ENCODE measurements around the gene ETF1.
"Not testable (repeated sequence)": the region's sequence is repeated elsewhere in the genome, so short reads cannot be mapped to it uniquely, and the experiment has no call there.

The ETF1 gene

GRCh38 chr5:138476918-138477317, 66.1 kb downstream of the ETF1 start:
- no peak for DNase-seq

- DNase-seq, result not testable (repeated sequence)
Measured at GRCh38 chr5:138473151-138473550, 69.9 kb downstream of the ETF1 start.

- no peak for DNase-seq
Measured at GRCh38 chr5:138472353-138472752, 70.7 kb downstream of the ETF1 start.

- no peak for DNase-seq
Measured at GRCh38 chr5:138471052-138471361, 72.0 kb downstream of the ETF1 start.

GRCh38 chr5:138470322-138471051, 72.5 kb downstream of the ETF1 start:
- DNase-seq, result no peak

GRCh38 chr5:138469540-138470321, 73.3 kb downstream of the ETF1 start:
- DNase-seq, result no peak

GRCh38 chr5:138468966-138469539, 74.0 kb downstream of the ETF1 start:
- no peak for DNase-seq

GRCh38 chr5:138468133-138468965, 74.7 kb downstream of the ETF1 start:
- peak; percentile 54 for DNase-seq

- DNase-seq, result no peak
Measured at GRCh38 chr5:138467711-138468132, 75.3 kb downstream of the ETF1 start.

GRCh38 chr5:138466900-138467710, 75.9 kb downstream of the ETF1 start:
- DNase-seq, result no peak

- DNase-seq, result peak; percentile 9
Measured at GRCh38 chr5:138466125-138466899, 76.7 kb downstream of the ETF1 start.

GRCh38 chr5:138465261-138466124, 77.5 kb downstream of the ETF1 start, which contains the start of gene EGR1:
Gene EGR1 (plus strand): TSS chr5:138465479. CDS start chr5:138465762, 283 bp downstream.
- DNase-seq, result peak; percentile 95

- DNase-seq, result peak; percentile 99
Measured at GRCh38 chr5:138464388-138465260, 78.4 kb downstream of the ETF1 start.

GRCh38 chr5:138464008-138464387, 79.0 kb downstream of the ETF1 start:
- peak; percentile 98 for DNase-seq

GRCh38 chr5:138463419-138464007, 79.5 kb downstream of the ETF1 start:
- DNase-seq, result no peak

GRCh38 chr5:138461343-138462125, 81.5 kb downstream of the ETF1 start:
- DNase-seq, result peak; percentile 64

- no peak for DNase-seq
Measured at GRCh38 chr5:138460032-138460693, 82.9 kb downstream of the ETF1 start.

All from suppressor macrophage treated with lipopolysaccharide for 4 hours (primary cell).